Measurements from ENCODE around the gene GCK. TPM values are rescaled to one million over a fixed set of nuclear protein-coding genes. Genes with fewer than 3 reads are reported as not detected.

Gene GCK
- total RNA-seq, 1 donor from 2014 or later = not detected

GRCh38 chr7:44116087-44116788 is 73.0 kb downstream of the GCK start:
- no peak for ATAC-seq

GRCh38 chr7:44114586-44115310 is 74.5 kb downstream of the GCK start:
- ATAC-seq = no peak

- no peak for ATAC-seq
These were observed 75.4 kb downstream of the GCK start for GRCh38 chr7:44113764-44114354.

GRCh38 chr7:44112997-44113763 is 76.1 kb downstream of the GCK start:
- ATAC-seq = no peak

- no peak for ATAC-seq
These were observed 76.8 kb downstream of the GCK start for GRCh38 chr7:44112231-44112996.

GRCh38 chr7:44111761-44112160 is 77.5 kb downstream of the GCK start:
- ATAC-seq = no peak

GRCh38 chr7:44110719-44111635 is 78.3 kb downstream of the GCK start:
- peak; percentile 21 for ATAC-seq

- no peak for ATAC-seq
These were observed 79.2 kb downstream of the GCK start for GRCh38 chr7:44109991-44110390.

- ATAC-seq = no peak
These were observed 80.2 kb downstream of the GCK start for GRCh38 chr7:44108768-44109750.

- no peak for ATAC-seq
These were observed 81.1 kb downstream of the GCK start for GRCh38 chr7:44107961-44108767.

- no peak for ATAC-seq
These were observed 81.9 kb downstream of the GCK start for GRCh38 chr7:44107116-44107960.

- ATAC-seq = no peak
These were observed 82.8 kb downstream of the GCK start for GRCh38 chr7:44106311-44107065.

- no peak for ATAC-seq
These were observed 83.4 kb downstream of the GCK start for GRCh38 chr7:44105832-44106231.

- no peak for ATAC-seq
These were observed 84.1 kb downstream of the GCK start for GRCh38 chr7:44104860-44105771.

- ATAC-seq = no peak
These were observed 85.0 kb downstream of the GCK start, which contains the start of gene AEBP1 for GRCh38 chr7:44103923-44104859. Gene AEBP1 (plus strand): TSS chr7:44104345. CDS start chr7:44104666, 321 bp downstream.

All from esophagus mucosa (tissue), 1 donor.